DND-41 (cell line): Measurements from ENCODE around the gene PI4KA.

Source experiments
- ATAC-seq: fragments of 200-7000 bp; cut with Tn5 transposase; 3 replicates; pipeline ENCODE4 v1.9.1; 2021; ENCODE audit warnings: low read depth; ENCODE audit not compliant: insufficient read depth
- DNase-seq: peaks from one replicate; pipeline ENCODE4 v3.0.0-alpha.2; 2020
- H2AFZ ChIP-seq: 2 replicates; pipeline ENCODE4 v1.6.0; 2012; ENCODE audit warnings: low read depth, low read length
- H3K27ac ChIP-seq: 2 replicates; pipeline ENCODE4 v1.5.1; 2012; ENCODE audit warnings: low read length, inconsistent platforms
- H3K27me3 ChIP-seq: fragments of 200-600 bp; sonication (generic); 2 replicates; pipeline ENCODE4 v1.6.0; 2012; ENCODE audit warnings: low read length, mild to moderate bottlenecking, inconsistent platforms; ENCODE audit not compliant: insufficient read depth, poor library complexity
- H3K36me3 ChIP-seq: 2 replicates; pipeline ENCODE4 v1.5.1; 2012; ENCODE audit warnings: low read length, inconsistent platforms; ENCODE audit not compliant: insufficient read depth
- H3K4me1 ChIP-seq: 2 replicates; pipeline ENCODE4 v1.5.1; 2012; ENCODE audit warnings: mild to moderate bottlenecking, low read length; ENCODE audit not compliant: insufficient read depth
- H3K4me2 ChIP-seq: 2 replicates; pipeline ENCODE4 v1.6.0; 2012; ENCODE audit warnings: mild to moderate bottlenecking, moderate library complexity, low read length, inconsistent platforms; ENCODE audit not compliant: insufficient read depth
- H3K4me3 ChIP-seq, 2 experiments: fragments of 200-600 bp in 1 of 2; shearing (Covaris generic) in 1 of 2; 2 replicates each; pipeline ENCODE4 v1.5.1; 2012 to 2016; ENCODE audit warnings: inconsistent platforms in 2 of 2, low read length in 2 of 2, mild to moderate bottlenecking in 2 of 2, low read depth in 1 of 2, moderate library complexity in 1 of 2
- H3K79me2 ChIP-seq: 2 replicates; pipeline ENCODE4 v1.6.0; 2012; ENCODE audit warnings: low read length, inconsistent platforms; ENCODE audit not compliant: insufficient read depth
- H3K9ac ChIP-seq: 2 replicates; pipeline ENCODE4 v1.6.0; 2012; ENCODE audit warnings: low read depth, mild to moderate bottlenecking, inconsistent platforms, low read length, moderate library complexity
- H3K9me3 ChIP-seq: 2 replicates; pipeline ENCODE4 v1.5.1; 2012; ENCODE audit warnings: low read length, moderate library complexity, mild to moderate bottlenecking, inconsistent platforms; ENCODE audit not compliant: insufficient read depth, severe bottlenecking
- H4K20me1 ChIP-seq: 2 replicates; pipeline ENCODE4 v1.6.0; 2012; ENCODE audit warnings: low read length; ENCODE audit not compliant: insufficient read depth
- CTCF ChIP-seq: IDR thresholded peaks from 2 replicates; pipeline ENCODE4 v1.5.1; 2012; ENCODE audit warnings: borderline replicate concordance, low read length, moderate library complexity, mild to moderate bottlenecking; ENCODE audit not compliant: poor library complexity, severe bottlenecking; ENCODE audit errors: extremely low read depth
- EZH2 ChIP-seq: IDR thresholded peaks from 3 replicates; pipeline ENCODE4 v1.6.1; 2012; ENCODE audit warnings: borderline replicate concordance, low read depth, mild to moderate bottlenecking, moderate library complexity, low read length, inconsistent platforms; ENCODE audit not compliant: severe bottlenecking

PI4KA gene

GRCh38 chr22:20858615-20859416, at the start of gene PI4KA, which contains the start of gene SNAP29:
PI4KA (minus strand) TSS chr22:20858811; CDS start chr22:20858725, 86 bp downstream.
SNAP29 (plus strand) TSS chr22:20859007; CDS start chr22:20859111, 104 bp downstream.
- Histone ChIP-seq H3K4me2 (peak within 1 kb of the TSS; percentile 91), H3K27ac (peak within 1 kb of the TSS; percentile 72), H3K79me2 (peaks cover 84% of the 10 kb centered on the region)

GRCh38 chr22:20906387-20906767, 47.8 kb upstream of the PI4KA start:
- Histone ChIP-seq H3K79me2 (no peaks in the 10 kb centered on the region), H4K20me1 (no peaks in the 10 kb centered on the region), H2AFZ (no peak overlapping the region), H3K27me3 (peaks cover 8% of the 10 kb centered on the region), H3K36me3 (no peaks in the 10 kb centered on the region), H3K27ac (no peak overlapping the region), H3K9ac (no peak overlapping the region), H3K4me1 (no peaks in the 10 kb centered on the region), H3K4me2 (no peak overlapping the region), H3K9me3 (no peaks in the 10 kb centered on the region), H3K4me3 (no peak overlapping the region)
- DNase-seq (no peak), ATAC-seq (no peak)
- TF ChIP-seq CTCF (no peak), EZH2 (no peak)

More at GRCh38 chr22:20858615-20859416, at the start of gene PI4KA, which contains the start of gene SNAP29:
- Histone ChIP-seq H3K4me3 (peak within 1 kb of the TSS; percentile 61 to 84), H3K9ac (peak within 1 kb of the TSS; percentile 79), H4K20me1 (peaks cover 40% of the 10 kb centered on the region), H3K9me3 (no peaks in the 10 kb centered on the region), H3K4me1 (peaks cover 33% of the 10 kb centered on the region), H3K27me3 (no peaks in the 10 kb centered on the region), H3K36me3 (peaks cover 18% of the 10 kb centered on the region), H2AFZ (peak within 1 kb of the TSS; percentile 87)
- peak; percentile 89 for ATAC-seq
- DNase-seq = peak; percentile 99
- TF ChIP-seq CTCF (no peak), EZH2 (no peak)

- peaks cover 8% of the 10 kb centered on the region for H3K27me3 ChIP-seq
- TF ChIP-seq EZH2 (no peak), CTCF (no peak)
- H3K4me2 ChIP-seq = no peak overlapping the region
- ATAC-seq = no peak
- no peak overlapping the region for H2AFZ ChIP-seq
- no peaks in the 10 kb centered on the region for H3K4me1 ChIP-seq
- no peak for DNase-seq
- no peaks in the 10 kb centered on the region for H3K79me2 ChIP-seq
- H4K20me1 ChIP-seq = no peaks in the 10 kb centered on the region
- no peak overlapping the region for H3K4me3 ChIP-seq
- no peaks in the 10 kb centered on the region for H3K36me3 ChIP-seq
- H3K27ac ChIP-seq = no peak overlapping the region
- H3K9me3 ChIP-seq = no peaks in the 10 kb centered on the region
- H3K9ac ChIP-seq = no peak overlapping the region
Measured at GRCh38 chr22:20905415-20906386, 47.1 kb upstream of the PI4KA start.
